BE2C (cell line): ENCODE measurements around the gene BBC3.

ENCODE experiments used
- DNase-seq: peaks from one replicate; pipeline ENCODE4 v3.0.0-alpha.2; 2020
- H3K27me3 ChIP-seq: fragments of 250-450 bp; sonication (Bioruptor Pico); 2 replicates; pipeline ENCODE4 v1.5.1; 2020; ENCODE audit warnings: mild to moderate bottlenecking
- H3K36me3 ChIP-seq: fragments of 250-450 bp; sonication (Bioruptor Pico); 2 replicates; pipeline ENCODE4 v1.5.1; 2020; ENCODE audit warnings: mild to moderate bottlenecking
- H3K4me1 ChIP-seq: fragments of 250-450 bp; sonication (Bioruptor Pico); 2 replicates; pipeline ENCODE4 v1.5.1; 2020
- H3K4me3 ChIP-seq: 2 replicates; pipeline ENCODE4 v1.5.1; 2011; ENCODE audit warnings: low read depth, low read length
- H3K9me3 ChIP-seq: fragments of 250-450 bp; sonication (Bioruptor Pico); 2 replicates; pipeline ENCODE4 v1.5.1; 2020
- TF ChIP-seq, protein P1 (sequence below): IDR thresholded peaks from 2 replicates; pipeline ENCODE4 v1.5.1; 2012; ENCODE audit warnings: mild to moderate bottlenecking, low read depth, low read length

BBC3 gene

DNA sequence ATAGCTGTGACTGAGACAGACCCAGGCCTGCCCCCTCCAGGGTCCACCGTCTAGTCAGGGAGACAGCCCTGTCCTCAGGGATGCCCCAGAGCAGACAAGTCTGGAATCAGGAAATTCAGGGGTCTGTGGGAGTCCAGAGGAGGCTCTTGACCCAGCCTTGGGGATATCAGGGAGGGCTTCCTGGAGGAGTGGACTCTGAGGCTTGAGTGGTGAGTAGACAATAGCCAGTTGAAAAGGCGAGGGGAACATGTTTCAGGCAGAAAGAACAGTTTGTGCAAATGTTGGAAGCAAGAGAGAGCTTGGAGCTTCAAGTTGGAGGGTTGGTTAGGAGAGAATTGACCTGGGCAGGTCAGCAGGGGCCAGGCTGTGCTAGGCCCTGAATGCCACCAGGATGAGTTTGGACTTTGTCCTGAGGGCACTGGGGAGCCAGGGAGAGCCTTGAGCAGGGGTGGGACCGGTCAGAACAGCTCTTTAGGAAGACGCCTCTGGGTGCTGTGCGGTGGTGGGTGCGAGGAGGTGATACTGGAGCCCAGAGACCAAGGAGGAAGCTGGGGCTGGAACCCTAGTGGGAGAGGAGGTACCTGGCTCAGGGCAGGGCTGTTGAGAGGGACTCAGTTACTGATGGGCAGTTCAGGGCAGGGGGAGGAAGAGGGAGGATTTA lies 28.0 kb upstream of the BBC3 start:
- Histone ChIP-seq H3K9me3 (no peaks in the 10 kb centered on the region), H3K4me1 (peaks cover 6% of the 10 kb centered on the region), H3K4me3 (no peak overlapping the region), H3K36me3 (peaks cover 9% of the 10 kb centered on the region), H3K27me3 (no peaks in the 10 kb centered on the region)
- DNase-seq = no peak
- TF ChIP-seq, protein P1, sequence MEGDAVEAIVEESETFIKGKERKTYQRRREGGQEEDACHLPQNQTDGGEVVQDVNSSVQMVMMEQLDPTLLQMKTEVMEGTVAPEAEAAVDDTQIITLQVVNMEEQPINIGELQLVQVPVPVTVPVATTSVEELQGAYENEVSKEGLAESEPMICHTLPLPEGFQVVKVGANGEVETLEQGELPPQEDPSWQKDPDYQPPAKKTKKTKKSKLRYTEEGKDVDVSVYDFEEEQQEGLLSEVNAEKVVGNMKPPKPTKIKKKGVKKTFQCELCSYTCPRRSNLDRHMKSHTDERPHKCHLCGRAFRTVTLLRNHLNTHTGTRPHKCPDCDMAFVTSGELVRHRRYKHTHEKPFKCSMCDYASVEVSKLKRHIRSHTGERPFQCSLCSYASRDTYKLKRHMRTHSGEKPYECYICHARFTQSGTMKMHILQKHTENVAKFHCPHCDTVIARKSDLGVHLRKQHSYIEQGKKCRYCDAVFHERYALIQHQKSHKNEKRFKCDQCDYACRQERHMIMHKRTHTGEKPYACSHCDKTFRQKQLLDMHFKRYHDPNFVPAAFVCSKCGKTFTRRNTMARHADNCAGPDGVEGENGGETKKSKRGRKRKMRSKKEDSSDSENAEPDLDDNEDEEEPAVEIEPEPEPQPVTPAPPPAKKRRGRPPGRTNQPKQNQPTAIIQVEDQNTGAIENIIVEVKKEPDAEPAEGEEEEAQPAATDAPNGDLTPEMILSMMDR = no peak

- DNase-seq = no peak
- Histone ChIP-seq H3K4me3 (no peak overlapping the region), H3K4me1 (peaks cover 6% of the 10 kb centered on the region), H3K27me3 (no peaks in the 10 kb centered on the region), H3K9me3 (no peaks in the 10 kb centered on the region), H3K36me3 (peaks cover 9% of the 10 kb centered on the region)
- TF ChIP-seq, protein P1 = no peak
Measured at GRCh38 chr19:47258434-47258833, 27.4 kb upstream of the BBC3 start.

GRCh38 chr19:47257411-47258169 lies 26.6 kb upstream of the BBC3 start:
- H3K9me3 ChIP-seq = no peaks in the 10 kb centered on the region
- H3K27me3 ChIP-seq = no peaks in the 10 kb centered on the region
- H3K4me3 ChIP-seq = peak overlapping the region; percentile 68
- TF ChIP-seq, protein P1 = no peak
- no peak for DNase-seq
- peaks cover 9% of the 10 kb centered on the region for H3K36me3 ChIP-seq
- peaks cover 6% of the 10 kb centered on the region for H3K4me1 ChIP-seq

DNA sequence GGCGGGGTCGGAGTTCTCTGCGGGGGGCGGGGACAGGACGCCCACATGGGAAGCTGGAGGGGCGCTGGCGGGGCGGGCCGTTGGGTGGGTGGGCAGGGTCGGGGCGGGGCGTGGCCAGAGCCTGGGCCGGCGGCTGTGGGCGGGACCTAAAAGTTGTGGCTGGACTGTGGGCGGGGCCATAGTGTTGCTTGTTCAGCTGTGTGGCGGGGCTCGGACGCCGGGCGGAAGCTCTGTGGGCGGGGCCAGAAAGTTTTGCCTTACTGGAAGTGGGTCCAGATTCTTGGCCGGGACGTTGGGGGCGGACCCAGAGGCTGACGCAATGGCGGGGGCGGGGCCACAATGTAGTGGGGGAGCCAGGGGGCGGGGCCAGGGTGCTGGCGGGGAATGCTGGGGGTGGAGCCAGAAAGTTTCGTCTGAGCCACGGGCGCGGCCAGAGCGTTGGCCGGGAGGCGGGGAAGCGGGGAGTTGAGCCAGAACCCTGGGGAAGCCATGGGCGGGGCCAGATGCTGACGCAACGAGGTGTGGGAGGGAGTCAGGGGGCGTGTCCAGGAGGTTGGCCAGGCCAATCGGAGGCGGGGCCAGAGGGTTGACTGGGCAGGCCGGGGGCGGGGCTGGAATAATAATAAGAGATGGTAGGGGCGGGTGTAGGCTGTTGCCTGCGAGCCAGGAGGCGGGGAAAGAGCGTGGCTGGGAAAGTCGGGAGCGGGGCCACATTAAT lies 25.9 kb upstream of the BBC3 start:
- Histone ChIP-seq H3K9me3 (no peaks in the 10 kb centered on the region), H3K36me3 (peaks cover 5% of the 10 kb centered on the region), H3K4me1 (peaks cover 6% of the 10 kb centered on the region), H3K4me3 (peak overlapping the region; percentile 80), H3K27me3 (no peaks in the 10 kb centered on the region)
- DNase-seq = peak; percentile 100
- TF ChIP-seq, protein P1 = no peak

DNA sequence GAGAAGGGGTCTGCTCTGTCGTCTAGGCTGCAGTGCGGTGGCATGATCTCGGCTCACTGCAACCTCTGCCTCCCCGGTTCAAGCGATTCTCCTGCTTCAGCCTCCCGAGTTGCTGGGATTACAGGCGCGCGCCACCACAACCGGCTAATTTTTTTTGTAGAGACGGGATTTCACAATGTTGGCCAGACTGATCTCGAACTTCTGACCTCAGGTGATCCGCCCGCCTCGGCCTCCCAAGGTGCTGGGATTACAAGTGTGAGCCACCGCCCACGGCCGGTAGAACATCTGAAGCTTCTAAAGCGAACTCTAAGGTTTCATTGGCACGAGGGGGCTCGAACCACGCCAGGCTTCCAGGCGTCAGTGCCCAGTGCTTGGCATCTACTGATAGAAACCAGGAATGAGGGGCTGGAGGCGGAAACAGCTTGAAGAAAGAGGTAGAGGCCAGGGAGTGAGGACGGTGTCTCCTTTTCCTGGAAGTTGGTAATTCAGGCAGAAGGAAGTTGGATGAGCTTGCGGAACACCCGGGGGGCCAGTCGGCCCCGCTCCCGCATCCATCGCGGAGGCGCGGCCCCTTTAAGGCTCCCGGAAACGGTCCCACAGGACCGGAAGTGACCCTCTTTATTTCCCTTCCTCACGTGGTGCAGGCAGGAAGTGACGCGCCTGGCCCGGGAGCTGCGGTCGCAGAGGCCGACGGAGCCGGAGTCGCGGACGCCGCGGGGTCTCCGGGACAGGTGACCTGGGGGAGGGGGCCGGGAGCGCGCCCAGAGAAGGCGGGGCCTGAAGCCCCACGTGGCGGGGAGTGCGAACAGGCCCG lies 25.1 kb upstream of the BBC3 start, which contains the start of gene CCDC9:
Gene CCDC9, plus strand, starts transcription at position 647 of the 814 bp plus-strand sequence. CDS start 1,876 bp downstream, outside the sequence.
- H3K4me1 ChIP-seq = peaks cover 6% of the 10 kb centered on the region
- H3K9me3 ChIP-seq = no peaks in the 10 kb centered on the region
- peak within 1 kb of the TSS; percentile 80 for H3K4me3 ChIP-seq
- peaks cover 5% of the 10 kb centered on the region for H3K36me3 ChIP-seq
- TF ChIP-seq, protein P1 = no peak
- H3K27me3 ChIP-seq = no peaks in the 10 kb centered on the region
- peak; percentile 98 for DNase-seq
